HG03139 (cell line): ENCODE measurements around the gene SPR.

ENCODE experiments used
- ATAC-seq: cut with Tn5 transposase; IDR thresholded peaks from one replicate; pipeline ENCODE4 v1.9.1; 2021; ENCODE audit not compliant: unreplicated experiment

The SPR gene

GRCh38 chr2:72887032-72887739, at the start of gene SPR:
TSS of gene SPR (plus strand) at chr2:72887408. CDS start at chr2:72887433, 25 bp downstream.
- peak; percentile 91 for ATAC-seq

GRCh38 chr2:72840066-72840465, 47.1 kb upstream of the SPR start:
- no peak for ATAC-seq

GRCh38 chr2:72841462-72842125, 45.6 kb upstream of the SPR start:
- ATAC-seq, result no peak

GRCh38 chr2:72843301-72843700, 43.9 kb upstream of the SPR start:
- no peak for ATAC-seq

- ATAC-seq, result no peak
Observed at GRCh38 chr2:72846171-72847095, 40.8 kb upstream of the SPR start.

GRCh38 chr2:72847534-72848315, 39.5 kb upstream of the SPR start:
- ATAC-seq, result no peak

- no peak for ATAC-seq
Observed at GRCh38 chr2:72848436-72849137, 38.6 kb upstream of the SPR start.

GRCh38 chr2:72849138-72849462, 38.1 kb upstream of the SPR start:
- ATAC-seq, result no peak

GRCh38 chr2:72851333-72851732, 35.9 kb upstream of the SPR start:
- ATAC-seq, result no peak

- ATAC-seq, result peak; percentile 44
Observed at GRCh38 chr2:72859831-72860262, 27.4 kb upstream of the SPR start.

GRCh38 chr2:72862239-72862988, 24.8 kb upstream of the SPR start:
- ATAC-seq, result peak; percentile 93

GRCh38 chr2:72863046-72863445, 24.2 kb upstream of the SPR start:
- no peak for ATAC-seq

- ATAC-seq, result peak; percentile 47
Observed at GRCh38 chr2:72864500-72864899, 22.7 kb upstream of the SPR start.

GRCh38 chr2:72871060-72871459, 16.1 kb upstream of the SPR start:
- no peak for ATAC-seq

- ATAC-seq, result no peak
Observed at GRCh38 chr2:72871880-72872279, 15.3 kb upstream of the SPR start.

GRCh38 chr2:72883356-72883962, 3.7 kb upstream of the SPR start:
- ATAC-seq, result no peak

GRCh38 chr2:72886505-72887031, 640 bp upstream of the SPR start:
- ATAC-seq, result no peak

- ATAC-seq, result peak; percentile 18
Observed at GRCh38 chr2:72887740-72888437, 681 bp downstream of the SPR start.
